Ovary (tissue), 3 donors: ENCODE measurements around the gene ARPC2.

Experiments
- POLR2A ChIP-seq: fragments of 450-650 bp; IDR thresholded peaks from one replicate; pipeline ENCODE4 v1.6.1; 2017; ENCODE audit warnings: antibody characterized with exemption, mild to moderate bottlenecking, moderate library complexity
- TF ChIP-seq, protein P1 (sequence below), 3 donors: fragments of 450-650 bp in 2 of 3; fragments of 200-600 bp in 1 of 3; IDR thresholded peaks; one replicate each; pipeline versions ENCODE4 v1.5.1 to v1.8.0; 2016 to 2022; ENCODE audit warnings: antibody characterized with exemption in 3 of 3, mild to moderate bottlenecking in 1 of 3
- donor health status: DM: no; HTN: no; CAD: no.

DNA sequence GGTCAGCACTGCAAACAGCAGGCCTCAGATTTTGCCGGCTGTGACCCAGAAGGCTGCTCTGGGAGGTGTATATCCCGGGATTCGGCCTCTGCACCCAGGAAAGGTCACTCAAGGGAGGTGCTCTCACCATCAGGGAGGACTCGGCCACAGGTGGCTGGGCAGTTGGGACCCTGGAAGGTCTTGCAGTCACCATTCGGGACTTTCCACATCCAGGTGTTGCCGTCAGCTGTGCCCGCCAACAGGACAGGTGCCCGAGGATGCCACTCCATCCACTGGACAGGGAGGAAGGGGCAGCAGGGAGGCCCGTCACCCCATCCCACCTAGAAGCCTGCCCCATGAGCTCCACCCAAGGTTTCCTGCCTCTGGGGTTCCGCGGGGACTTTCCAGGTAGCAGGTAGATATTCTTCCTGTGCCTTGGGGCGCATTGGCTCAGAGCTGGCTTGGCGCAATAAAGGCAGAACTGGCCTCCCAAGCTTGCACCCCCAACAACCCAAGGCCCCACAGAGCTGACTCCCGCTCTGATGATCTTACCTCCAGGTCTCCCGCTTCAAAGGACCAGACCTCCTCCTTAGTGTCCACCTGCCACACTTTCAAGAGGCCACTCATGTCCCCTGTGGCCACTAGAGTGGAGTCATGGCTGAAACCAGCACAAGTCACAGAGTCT is 49.5 kb downstream of the ARPC2 start:
- TF ChIP-seq, protein P1, sequence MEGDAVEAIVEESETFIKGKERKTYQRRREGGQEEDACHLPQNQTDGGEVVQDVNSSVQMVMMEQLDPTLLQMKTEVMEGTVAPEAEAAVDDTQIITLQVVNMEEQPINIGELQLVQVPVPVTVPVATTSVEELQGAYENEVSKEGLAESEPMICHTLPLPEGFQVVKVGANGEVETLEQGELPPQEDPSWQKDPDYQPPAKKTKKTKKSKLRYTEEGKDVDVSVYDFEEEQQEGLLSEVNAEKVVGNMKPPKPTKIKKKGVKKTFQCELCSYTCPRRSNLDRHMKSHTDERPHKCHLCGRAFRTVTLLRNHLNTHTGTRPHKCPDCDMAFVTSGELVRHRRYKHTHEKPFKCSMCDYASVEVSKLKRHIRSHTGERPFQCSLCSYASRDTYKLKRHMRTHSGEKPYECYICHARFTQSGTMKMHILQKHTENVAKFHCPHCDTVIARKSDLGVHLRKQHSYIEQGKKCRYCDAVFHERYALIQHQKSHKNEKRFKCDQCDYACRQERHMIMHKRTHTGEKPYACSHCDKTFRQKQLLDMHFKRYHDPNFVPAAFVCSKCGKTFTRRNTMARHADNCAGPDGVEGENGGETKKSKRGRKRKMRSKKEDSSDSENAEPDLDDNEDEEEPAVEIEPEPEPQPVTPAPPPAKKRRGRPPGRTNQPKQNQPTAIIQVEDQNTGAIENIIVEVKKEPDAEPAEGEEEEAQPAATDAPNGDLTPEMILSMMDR (IDR thresholded peaks at IDR 0.05): no peak
- no peak for TF ChIP-seq POLR2A
